Epithelial cell of esophagus (primary cell): ENCODE data around the gene IL11RA.

ENCODE experiments used
- DNase-seq: peaks from one replicate; pipeline ENCODE4 v3.0.0; 2010; ENCODE audit warnings: low read depth
- H3K4me3 ChIP-seq: 2 replicates; pipeline ENCODE4 v1.5.1; 2011; ENCODE audit warnings: mild to moderate bottlenecking, low read length, control low read depth
- CTCF ChIP-seq: IDR thresholded peaks from 2 replicates; pipeline ENCODE4 v1.5.1; 2011; ENCODE audit warnings: low read depth, mild to moderate bottlenecking, low read length, control low read depth, inconsistent platforms; ENCODE audit not compliant: insufficient read depth; ENCODE audit errors: missing control alignments

The IL11RA gene

GRCh38 chr9:34663303-34663605, 11.3 kb downstream of the IL11RA start:
- H3K4me3 ChIP-seq: no peak overlapping the region
- DNase-seq: no peak
- no peak for TF ChIP-seq CTCF

DNA sequence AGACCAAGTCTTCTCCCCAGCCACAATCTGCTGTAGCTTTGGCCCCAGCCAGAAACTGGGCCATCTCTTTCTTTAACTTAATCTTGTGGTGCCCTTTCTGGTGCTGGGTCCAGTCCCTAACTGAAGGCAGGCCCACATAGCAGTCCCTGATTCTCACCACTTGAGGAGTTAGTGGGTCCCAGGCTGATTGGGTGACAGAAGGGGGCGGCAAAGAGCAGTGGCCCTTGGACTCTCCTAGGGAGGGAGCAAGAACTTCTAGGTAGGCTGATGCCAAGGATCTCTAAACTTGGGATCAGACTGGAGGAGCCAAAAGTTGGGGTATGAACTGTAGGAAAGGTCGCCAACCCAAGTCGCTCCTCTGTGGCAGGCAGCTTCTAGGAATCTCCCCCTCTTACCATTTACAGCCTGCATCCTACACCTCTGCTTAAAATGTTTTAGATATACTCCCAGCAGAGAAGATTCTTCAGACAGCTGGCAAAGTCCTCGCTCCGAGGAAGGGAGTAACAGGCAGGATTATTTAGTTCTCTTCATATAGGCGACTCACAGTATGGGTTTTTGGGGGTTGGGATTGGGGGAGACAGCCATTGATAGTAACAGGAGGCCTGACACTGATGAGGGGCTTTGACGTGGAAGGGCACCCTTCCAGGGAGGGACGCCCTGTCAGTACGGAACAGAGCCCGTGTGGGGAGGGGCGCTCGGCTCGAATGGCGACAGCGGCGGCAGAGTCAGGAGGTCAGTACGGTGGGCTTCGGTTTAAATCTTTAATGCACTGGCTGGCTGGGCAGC, 12.5 kb downstream of the IL11RA start:
- peak; percentile 80 for DNase-seq
- peak overlapping the region; percentile 56 for H3K4me3 ChIP-seq
- peak; percentile 76 for TF ChIP-seq CTCF

DNA sequence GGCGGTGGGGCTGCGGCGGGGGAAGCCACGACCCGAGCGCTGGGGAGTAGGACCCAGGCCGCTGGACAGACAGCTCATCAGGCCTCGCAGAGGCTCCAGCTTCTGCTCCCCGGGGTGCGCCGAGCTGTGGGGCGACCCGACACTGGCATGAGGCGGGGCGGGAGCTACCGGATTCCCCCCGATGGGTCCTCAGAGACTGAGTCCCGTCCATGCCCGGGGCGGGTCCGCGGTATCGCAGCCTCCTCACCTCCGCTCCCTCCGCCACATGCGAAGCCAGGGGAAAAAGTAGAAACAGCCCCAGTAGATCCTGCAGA, 13.0 kb downstream of the IL11RA start:
- no peak for TF ChIP-seq CTCF
- no peak for DNase-seq
- H3K4me3 ChIP-seq: peak overlapping the region; percentile 56

DNA sequence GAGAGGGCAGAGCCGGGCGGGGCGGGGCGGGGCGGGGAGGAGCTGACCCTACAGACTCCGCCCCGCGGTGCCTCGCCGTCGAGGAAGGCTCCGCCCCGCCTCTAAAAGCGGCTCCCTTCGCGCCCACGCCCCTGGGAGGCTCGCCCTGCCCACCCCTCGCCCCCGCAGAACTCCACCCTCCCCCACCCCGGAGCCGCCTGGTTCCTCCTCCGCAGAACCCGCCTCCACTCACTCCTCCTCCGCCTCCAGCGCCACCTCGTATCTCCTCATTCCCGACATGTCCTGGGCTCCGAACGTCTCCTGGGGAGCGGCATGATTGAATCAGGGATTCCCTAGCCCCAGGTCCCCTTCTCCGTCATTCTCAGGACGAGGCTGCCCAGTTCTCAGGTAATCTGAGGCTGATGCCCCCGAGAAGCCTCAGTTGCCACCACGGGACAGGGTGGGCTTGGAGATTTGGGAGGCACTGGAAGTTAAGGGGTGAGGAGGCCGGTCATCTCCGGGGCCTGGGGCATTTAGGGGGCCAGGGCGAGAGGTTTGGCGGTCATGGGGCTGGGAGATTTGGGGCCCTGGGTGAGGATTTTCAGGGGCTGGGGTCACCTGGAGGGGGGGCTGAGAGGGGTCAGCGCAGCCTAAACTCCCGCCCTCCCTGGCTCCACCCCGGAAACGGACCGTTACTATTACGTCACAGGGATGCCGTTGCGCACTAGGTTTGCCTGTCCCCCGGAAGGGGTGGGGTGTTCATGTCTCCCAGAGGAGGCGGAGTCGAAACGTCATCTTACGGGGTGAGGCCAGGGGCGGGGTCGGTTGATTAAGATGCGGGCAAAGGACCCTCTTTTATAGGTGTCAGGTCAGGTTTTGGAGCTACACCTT, 13.6 kb downstream of the IL11RA start:
- TF ChIP-seq CTCF: no peak
- DNase-seq: peak; percentile 97
- peak overlapping the region; percentile 95 for H3K4me3 ChIP-seq

GRCh38 chr9:34669809-34670562, 18.0 kb downstream of the IL11RA start:
- no peak overlapping the region for H3K4me3 ChIP-seq
- no peak for TF ChIP-seq CTCF
- DNase-seq: no peak

GRCh38 chr9:34671307-34671706, 19.3 kb downstream of the IL11RA start:
- no peak for DNase-seq
- no peak overlapping the region for H3K4me3 ChIP-seq
- TF ChIP-seq CTCF: no peak
